AG09309 (cell line): ENCODE results near the gene PML.

Experiments
- DNase-seq: peaks from one replicate; pipeline ENCODE4 v3.0.0-alpha.2; 2010; ENCODE audit warnings: low read depth
- H3K4me3 ChIP-seq: 2 replicates; pipeline ENCODE4 v1.5.1; 2011; ENCODE audit warnings: mild to moderate bottlenecking, low read depth, low read length, moderate library complexity; ENCODE audit not compliant: control insufficient read depth
- TF ChIP-seq, protein P1 (sequence below): IDR thresholded peaks from 2 replicates; pipeline ENCODE4 v1.5.1; 2011; ENCODE audit warnings: mild to moderate bottlenecking, low read depth, low read length, inconsistent platforms; ENCODE audit not compliant: insufficient read depth, control insufficient read depth; ENCODE audit errors: missing control alignments

The PML gene

DNA sequence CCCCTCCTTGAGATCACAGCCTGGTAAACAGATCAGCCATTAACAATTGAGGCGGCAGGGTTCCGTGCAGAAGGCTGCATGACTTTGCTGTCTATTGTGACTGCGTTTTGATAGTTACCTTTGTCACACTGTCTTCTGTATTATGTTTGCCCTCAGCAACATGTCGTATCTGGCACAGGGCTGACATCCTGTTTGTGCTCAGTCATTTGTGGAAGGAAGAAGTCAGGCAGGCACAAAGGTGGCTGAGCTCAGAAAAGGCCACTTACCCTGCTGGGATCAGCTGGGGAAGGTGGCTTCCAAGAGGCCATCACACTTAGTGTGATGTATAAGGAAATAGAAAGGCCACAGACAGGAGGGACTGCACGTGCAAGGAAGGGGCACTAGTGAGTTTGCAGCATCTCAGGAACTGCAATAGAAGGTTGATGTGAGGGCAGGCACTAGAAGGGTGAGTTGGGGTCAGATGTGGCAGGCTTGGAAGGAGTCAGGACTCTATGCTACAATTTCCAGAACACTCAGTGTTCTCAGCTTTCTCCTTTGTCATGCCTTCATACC lies 13.4 kb downstream of the PML start:
- DNase-seq: no peak

DNA sequence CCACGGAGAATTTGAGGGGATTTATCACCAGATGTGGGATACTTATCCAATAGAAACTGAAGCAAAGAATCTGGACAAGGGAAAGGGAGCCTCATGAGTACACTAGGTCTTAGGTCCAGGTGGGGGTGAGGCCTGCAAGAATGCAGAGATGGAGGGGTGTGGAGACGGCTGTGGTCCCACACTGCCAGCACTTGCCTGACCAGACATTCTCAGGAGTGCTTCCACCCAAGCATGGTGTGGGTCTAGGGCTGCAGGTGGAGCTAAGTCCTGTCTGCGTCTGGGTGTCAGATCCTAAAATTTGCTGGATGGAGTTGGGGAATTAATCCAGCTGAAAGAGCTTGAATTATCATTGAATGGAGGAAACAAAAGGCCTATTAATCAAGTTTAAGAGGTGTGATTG lies 14.4 kb downstream of the PML start:
- TF ChIP-seq, protein P1, sequence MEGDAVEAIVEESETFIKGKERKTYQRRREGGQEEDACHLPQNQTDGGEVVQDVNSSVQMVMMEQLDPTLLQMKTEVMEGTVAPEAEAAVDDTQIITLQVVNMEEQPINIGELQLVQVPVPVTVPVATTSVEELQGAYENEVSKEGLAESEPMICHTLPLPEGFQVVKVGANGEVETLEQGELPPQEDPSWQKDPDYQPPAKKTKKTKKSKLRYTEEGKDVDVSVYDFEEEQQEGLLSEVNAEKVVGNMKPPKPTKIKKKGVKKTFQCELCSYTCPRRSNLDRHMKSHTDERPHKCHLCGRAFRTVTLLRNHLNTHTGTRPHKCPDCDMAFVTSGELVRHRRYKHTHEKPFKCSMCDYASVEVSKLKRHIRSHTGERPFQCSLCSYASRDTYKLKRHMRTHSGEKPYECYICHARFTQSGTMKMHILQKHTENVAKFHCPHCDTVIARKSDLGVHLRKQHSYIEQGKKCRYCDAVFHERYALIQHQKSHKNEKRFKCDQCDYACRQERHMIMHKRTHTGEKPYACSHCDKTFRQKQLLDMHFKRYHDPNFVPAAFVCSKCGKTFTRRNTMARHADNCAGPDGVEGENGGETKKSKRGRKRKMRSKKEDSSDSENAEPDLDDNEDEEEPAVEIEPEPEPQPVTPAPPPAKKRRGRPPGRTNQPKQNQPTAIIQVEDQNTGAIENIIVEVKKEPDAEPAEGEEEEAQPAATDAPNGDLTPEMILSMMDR: no peak
- DNase-seq: no peak
- H3K4me3 ChIP-seq: no peak overlapping the region

More for the DNA sequence above, 13.4 kb downstream of the PML start:
- no peak overlapping the region for H3K4me3 ChIP-seq
- TF ChIP-seq, protein P1: no peak

DNA sequence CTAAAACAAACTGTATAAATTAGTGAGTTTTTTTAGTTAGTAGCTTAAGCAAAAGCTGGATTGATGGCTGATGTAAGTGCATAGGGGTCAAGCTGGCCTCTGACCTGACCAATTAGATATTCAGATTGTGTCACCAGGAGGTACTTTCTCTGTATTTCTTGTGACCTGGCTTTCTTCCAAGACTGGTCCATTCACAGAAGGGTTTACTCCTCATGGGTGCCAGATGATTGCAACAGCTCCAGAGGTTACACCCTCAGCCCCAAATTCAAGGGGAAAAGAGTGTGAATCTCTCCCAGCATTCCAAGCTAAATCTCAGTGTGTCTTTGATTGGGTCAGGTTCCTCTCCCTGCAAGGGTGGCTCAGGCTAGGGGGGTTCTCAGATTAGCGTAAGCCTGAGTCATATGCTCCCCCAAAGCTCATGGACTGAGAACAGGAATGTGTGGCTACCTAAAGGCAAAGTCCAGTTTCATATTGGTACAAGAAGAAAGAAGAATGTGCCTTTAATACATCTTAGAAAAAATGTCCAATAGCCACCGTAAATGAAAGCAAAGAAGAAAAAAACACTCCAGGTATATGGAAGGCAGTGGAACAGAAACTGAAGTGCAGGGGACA lies 16.5 kb downstream of the PML start:
- TF ChIP-seq, protein P1: no peak
- DNase-seq: no peak
- H3K4me3 ChIP-seq: no peak overlapping the region

GRCh38 chr15:74011610-74012009 lies 17.1 kb downstream of the PML start:
- DNase-seq: no peak
- H3K4me3 ChIP-seq: no peak overlapping the region
- TF ChIP-seq, protein P1: no peak

DNA sequence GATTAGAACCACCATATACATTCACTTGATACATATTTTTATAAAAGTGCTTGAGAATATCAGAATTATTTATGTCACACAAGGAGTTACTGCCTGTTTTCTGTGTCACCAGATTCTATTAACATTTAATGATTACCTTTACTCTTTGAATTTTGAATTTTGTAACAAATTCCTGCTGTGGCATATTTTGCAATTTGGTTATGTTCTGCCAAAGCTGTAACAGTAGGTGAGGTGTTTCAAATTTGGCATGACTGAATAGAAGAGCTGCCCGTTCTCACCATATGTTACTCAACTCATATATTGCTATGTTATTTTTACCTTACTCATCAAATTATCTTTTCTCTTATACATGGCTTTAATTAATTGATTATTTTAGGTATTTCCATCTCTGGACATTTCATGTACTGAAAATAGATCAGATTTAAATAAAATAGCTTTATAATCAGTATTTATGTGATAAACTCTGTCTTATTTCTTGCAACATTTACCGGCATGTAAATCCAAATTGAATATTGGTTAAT lies 18.9 kb downstream of the PML start:
- TF ChIP-seq, protein P1: no peak
- DNase-seq: no peak
- H3K4me3 ChIP-seq: no peak overlapping the region

- H3K4me3 ChIP-seq: no peak overlapping the region
- DNase-seq: no peak
- TF ChIP-seq, protein P1: no peak
Measured at GRCh38 chr15:74019734-74020133, 25.2 kb downstream of the PML start.
